RWPE1 (cell line): ENCODE results near the gene SLC26A2.

Source experiments
- CTCF ChIA-PET: fragments of 350-600 bp; sonication (Branson Sonifier 250); formaldehyde crosslinking; extraction: SDS; loops from one replicate; lab custom pipeline; 2021; lab: Yijun Ruan, JAX
- POLR2A ChIA-PET: fragments of 400-600 bp; formaldehyde crosslinking; extraction: SDS; loops from one replicate; lab custom pipeline; 2020; ENCODE audit warnings: antibody characterized with exemption; ENCODE audit not compliant: low non-redundant PET; lab: Yijun Ruan, JAX
- DNase-seq: peaks from one replicate; pipeline ENCODE4 v3.0.0; 2012; ENCODE audit warnings: low spot score
- H3K27ac ChIP-seq: fragments of 450-650 bp; 2 replicates; pipeline ENCODE4 v1.5.1; 2017
- TF ChIP-seq, protein P1 (sequence below): fragments of 450-650 bp; conservative IDR thresholded peaks from 2 replicates; pipeline ENCODE4 v1.5.1; 2017; ENCODE audit warnings: low read depth, mild to moderate bottlenecking

SLC26A2 gene

DNA sequence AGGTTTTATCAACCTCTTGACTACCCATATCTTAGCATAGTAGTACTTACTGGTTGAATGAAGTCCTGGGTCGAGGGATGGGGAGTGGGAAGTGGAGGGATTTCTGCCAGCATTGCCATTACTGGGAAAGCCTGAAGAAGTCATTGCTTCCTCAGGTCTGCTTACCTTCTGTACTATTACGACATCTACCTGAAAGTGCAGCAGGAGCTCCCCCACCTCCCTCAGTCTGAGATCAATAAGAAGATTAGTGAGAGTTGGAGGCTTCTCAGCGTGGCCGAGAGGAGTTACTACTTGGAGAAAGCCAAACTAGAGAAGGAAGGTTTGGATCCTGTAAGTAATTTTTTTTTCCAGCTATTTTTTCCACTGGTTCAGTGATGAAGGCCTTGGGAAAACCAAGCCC is 45.8 kb downstream of the SLC26A2 start:
- POLR2A ChIA-PET, result no interaction called here
- CTCF ChIA-PET, result interaction anchor here (0.7 to 0.8 kb wide), 4 partner anchors 15 to 441 kb away, joined by 3 to 4 read pairs (median 4); no protein-coding TSS in a partner anchor
- no peak for DNase-seq
- TF ChIP-seq, protein P1, sequence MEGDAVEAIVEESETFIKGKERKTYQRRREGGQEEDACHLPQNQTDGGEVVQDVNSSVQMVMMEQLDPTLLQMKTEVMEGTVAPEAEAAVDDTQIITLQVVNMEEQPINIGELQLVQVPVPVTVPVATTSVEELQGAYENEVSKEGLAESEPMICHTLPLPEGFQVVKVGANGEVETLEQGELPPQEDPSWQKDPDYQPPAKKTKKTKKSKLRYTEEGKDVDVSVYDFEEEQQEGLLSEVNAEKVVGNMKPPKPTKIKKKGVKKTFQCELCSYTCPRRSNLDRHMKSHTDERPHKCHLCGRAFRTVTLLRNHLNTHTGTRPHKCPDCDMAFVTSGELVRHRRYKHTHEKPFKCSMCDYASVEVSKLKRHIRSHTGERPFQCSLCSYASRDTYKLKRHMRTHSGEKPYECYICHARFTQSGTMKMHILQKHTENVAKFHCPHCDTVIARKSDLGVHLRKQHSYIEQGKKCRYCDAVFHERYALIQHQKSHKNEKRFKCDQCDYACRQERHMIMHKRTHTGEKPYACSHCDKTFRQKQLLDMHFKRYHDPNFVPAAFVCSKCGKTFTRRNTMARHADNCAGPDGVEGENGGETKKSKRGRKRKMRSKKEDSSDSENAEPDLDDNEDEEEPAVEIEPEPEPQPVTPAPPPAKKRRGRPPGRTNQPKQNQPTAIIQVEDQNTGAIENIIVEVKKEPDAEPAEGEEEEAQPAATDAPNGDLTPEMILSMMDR, result no peak
- H3K27ac ChIP-seq, result no peak overlapping the region

DNA sequence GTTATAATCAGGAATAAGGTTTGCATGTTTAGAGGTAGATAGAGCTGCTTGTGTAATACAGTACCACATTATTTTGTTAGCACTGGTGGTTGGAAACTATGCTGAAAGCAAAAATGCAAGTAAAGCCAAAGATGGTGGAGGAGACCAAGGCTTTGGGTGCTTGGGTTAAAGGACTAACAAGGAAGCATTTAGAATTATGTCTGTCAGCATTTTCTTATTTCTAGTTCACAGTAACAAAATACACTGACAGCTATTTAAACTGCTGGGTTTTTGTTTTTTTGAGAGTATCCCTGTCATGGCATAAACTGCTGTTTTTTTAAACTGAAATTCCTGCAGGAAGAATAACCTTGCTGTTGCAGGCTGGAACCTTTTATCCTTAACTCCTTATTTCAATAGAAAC is 46.5 kb downstream of the SLC26A2 start:
- CTCF ChIA-PET, result interaction anchor here (0.6 to 1.3 kb wide), 5 partner anchors 10 to 442 kb away, joined by 3 to 5 read pairs (median 4); no protein-coding TSS in a partner anchor
- H3K27ac ChIP-seq, result no peak overlapping the region
- DNase-seq, result no peak
- TF ChIP-seq, protein P1, result no peak
- POLR2A ChIA-PET, result no interaction called here

DNA sequence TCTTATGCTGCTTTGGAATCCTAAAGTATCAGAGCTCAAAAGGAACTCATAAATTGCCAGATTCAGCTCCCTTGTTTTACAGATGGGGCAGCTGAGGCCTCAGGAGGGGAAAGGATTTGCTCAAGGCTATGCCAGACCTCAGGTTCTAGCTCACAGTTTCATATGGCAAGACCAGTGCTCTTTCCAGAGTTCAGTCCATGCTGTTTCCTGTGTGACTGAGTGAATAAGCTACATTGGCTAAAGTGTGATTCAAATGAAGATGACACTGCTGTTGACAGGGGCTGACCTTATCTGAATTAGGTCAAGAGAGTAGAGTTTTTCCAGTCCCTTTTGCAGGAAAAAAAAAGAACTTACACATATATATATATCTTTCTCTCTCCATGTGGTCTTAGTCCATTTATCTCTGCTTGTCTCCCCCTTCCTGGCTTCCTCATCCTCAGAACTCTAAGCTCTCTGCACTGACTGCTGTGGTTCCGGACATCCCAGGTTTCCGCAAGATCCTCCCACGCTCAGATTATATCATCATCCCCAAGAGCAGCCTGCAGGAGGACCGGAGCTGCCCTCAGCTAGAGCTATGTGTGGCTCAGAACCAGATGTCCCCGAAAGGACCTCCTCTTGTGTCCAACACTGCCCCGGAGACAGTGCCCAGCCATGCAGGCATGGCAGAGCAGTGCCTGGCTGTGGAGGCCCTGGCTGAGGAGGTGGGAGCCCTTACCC is 49.3 kb downstream of the SLC26A2 start:
- POLR2A ChIA-PET, result no interaction called here
- TF ChIP-seq, protein P1, result no peak
- CTCF ChIA-PET, result interaction anchor here (0.6 to 1.0 kb wide), 2 partner anchors 9 to 24 kb away, joined by 3 to 5 read pairs; no protein-coding TSS in a partner anchor
- no peak for DNase-seq
- H3K27ac ChIP-seq, result no peak overlapping the region

DNA sequence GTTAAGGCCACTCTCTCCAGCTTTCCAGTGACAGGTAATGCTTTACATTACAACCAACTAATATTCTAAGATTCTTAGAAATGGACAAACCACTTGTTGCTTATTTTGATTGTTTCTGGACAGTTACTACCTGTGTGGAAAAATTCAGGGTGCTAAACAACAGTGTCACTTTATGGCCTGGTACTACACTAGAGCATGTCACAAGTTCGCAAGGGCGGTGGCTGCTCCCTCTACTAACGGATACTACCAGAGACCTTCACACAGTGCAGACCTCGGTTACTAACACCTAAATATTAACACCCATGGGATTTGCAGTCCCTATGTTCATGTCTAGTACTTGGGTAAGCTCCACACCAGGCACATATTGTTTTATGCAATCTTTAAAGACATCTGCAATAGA is 53.4 kb downstream of the SLC26A2 start:
- ChIA-PET CTCF (no interaction called here), POLR2A (no interaction called here)
- no peak overlapping the region for H3K27ac ChIP-seq
- no peak for DNase-seq
- TF ChIP-seq, protein P1, result no peak

DNA sequence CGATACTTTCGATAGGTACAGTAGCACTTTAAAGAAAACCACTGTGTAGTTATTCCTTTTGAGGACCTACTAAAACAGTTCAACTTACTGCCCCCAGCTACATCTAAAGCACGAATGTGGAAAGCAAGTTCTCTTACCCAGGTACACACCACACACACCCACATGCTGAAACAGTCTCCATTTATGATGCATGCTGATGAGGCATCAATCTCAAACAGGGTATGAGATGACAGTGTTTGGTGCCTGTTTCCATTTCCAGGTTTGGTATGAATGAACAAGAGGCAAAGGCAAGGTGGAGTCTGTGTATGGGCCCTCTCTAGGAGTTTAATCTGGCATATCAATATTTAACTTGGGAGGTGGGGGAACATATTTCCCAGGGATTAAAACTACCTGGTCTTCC is 53.9 kb downstream of the SLC26A2 start:
- ChIA-PET POLR2A (no interaction called here), CTCF (no interaction called here)
- TF ChIP-seq, protein P1, result no peak

DNA sequence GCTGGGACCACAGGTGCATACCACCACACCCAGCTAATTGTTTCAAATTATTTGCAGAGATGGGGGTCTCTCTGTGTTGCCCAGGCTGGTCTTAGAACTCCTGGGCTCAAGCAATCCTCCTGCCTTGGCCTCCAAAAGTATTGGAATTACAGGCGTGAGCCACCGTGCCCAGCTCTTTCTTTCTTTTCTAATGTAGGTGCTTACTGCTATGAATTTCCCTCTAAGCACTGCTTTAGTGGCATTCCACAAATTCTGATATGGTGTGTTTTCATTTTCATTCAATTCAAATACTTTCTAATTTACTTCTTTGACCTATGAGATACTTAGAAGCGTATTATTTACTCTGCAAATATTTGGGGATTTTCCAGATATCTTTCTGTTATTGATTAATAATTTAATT is 54.9 kb downstream of the SLC26A2 start:
- ChIA-PET CTCF (interaction anchor here (0.6 kb wide), 1 partner anchor 70 kb away, joined by 4 read pairs; no protein-coding TSS in a partner anchor), POLR2A (no interaction called here)
- TF ChIP-seq, protein P1, result no peak
- no peak for DNase-seq
- H3K27ac ChIP-seq, result no peak overlapping the region

More for the DNA sequence above, 53.9 kb downstream of the SLC26A2 start:
- H3K27ac ChIP-seq, result no peak overlapping the region
- no peak for DNase-seq
